Measurements from ENCODE around the gene SGPL1.

Gene SGPL1

DNA sequence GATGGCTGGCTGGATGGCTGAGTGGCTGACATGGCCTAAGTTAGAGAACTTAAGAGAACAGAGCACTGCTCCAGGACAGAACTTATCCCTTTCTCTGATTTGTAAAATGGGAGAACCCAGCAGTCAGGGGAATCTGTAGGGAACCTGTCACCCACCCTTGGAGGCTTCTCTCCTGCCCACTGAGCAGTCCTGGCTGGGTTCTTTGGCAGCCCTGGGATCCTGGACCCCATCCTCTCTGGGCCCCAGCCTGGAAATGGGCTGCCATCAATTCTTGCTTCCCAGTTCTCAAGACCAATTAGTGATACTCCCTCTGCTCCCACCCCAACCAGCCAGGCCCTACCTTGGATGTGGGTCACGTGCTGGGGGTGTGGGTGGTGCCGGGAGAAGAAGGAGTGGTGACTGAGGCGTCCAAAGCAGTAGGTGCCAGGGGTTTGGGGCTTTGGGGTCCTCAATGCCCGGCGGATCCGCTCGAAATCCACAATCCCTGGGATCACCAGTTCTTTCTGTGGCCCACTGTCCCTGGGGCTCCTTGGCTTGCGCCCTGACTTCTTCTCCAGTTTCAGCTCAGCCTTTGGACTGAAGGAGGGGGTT is 34.2 kb upstream of the SGPL1 start:
- 100% methylated on average over 1 of the region's 8 CpGs for WGBS (ENCODE audit: insufficient coverage)
- POLR2A ChIA-PET = no interaction called here
- CTCF ChIA-PET = interaction anchor here (1.0 to 1.9 kb wide), 6 partner anchors 13 to 232 kb away, joined by 3 to 11 read pairs (median 4); no protein-coding TSS in a partner anchor
- DNase-seq = no peak
- no peaks in the 10 kb centered on the region for H3K36me3 ChIP-seq (ENCODE audit: control insufficient read depth in 4 of 4, insufficient read depth in 4 of 4, low read length in 3 of 4)
- H3K27ac ChIP-seq (ENCODE audit: insufficient read depth in 1 of 2, low read depth in 1 of 2, low read length in 2 of 2, poor library complexity in 1 of 2, severe bottlenecking in 2 of 2) = no peak overlapping the region
- peaks cover 5 to 44% (median 37%) of the 10 kb centered on the region in 4 experiments for H3K4me1 ChIP-seq (ENCODE audit: control extremely low read depth in 1 of 4, control insufficient read depth in 4 of 4, insufficient read depth in 4 of 4, low read length in 3 of 4)
- H3K27me3 ChIP-seq (replicated peaks in 2 of 5; ENCODE audit: control insufficient read depth in 4 of 5, insufficient read depth in 5 of 5, low read length in 4 of 5) = no peaks in the 10 kb centered on the region
- no peaks in the 10 kb centered on the region for H3K9me3 ChIP-seq (ENCODE audit: control extremely low read depth in 1 of 5, control insufficient read depth in 4 of 5, insufficient read depth in 2 of 5, low read depth in 1 of 5, low read length in 4 of 5)
- H3K4me3 ChIP-seq (ENCODE audit: control insufficient read depth in 1 of 7, extremely low read depth in 1 of 7, insufficient read depth in 4 of 7, low read depth in 2 of 7, low read length in 6 of 7) = no peak overlapping the region

- Histone ChIP-seq H3K9me3 (ENCODE audit: control extremely low read depth in 1 of 5, control insufficient read depth in 4 of 5, insufficient read depth in 2 of 5, low read depth in 1 of 5, low read length in 4 of 5) (no peaks in the 10 kb centered on the region), H3K36me3 (ENCODE audit: control insufficient read depth in 4 of 4, insufficient read depth in 4 of 4, low read length in 3 of 4) (no peaks in the 10 kb centered on the region), H3K4me1 (ENCODE audit: control extremely low read depth in 1 of 4, control insufficient read depth in 4 of 4, insufficient read depth in 4 of 4, low read length in 3 of 4) (peaks cover 5 to 51% (median 43%) of the 10 kb centered on the region in 4 experiments), H3K27me3 (replicated peaks in 2 of 5; ENCODE audit: control insufficient read depth in 4 of 5, insufficient read depth in 5 of 5, low read length in 4 of 5) (no peaks in the 10 kb centered on the region), H3K4me3 (ENCODE audit: control insufficient read depth in 1 of 7, extremely low read depth in 1 of 7, insufficient read depth in 4 of 7, low read depth in 2 of 7, low read length in 6 of 7) (no peak overlapping the region), H3K27ac (ENCODE audit: insufficient read depth in 1 of 2, low read depth in 1 of 2, low read length in 2 of 2, poor library complexity in 1 of 2, severe bottlenecking in 2 of 2) (no peak overlapping the region)
- CTCF ChIA-PET = interaction anchor here (0.7 to 1.9 kb wide), 8 partner anchors 13 to 273 kb away, joined by 3 to 11 read pairs (median 3); no protein-coding TSS in a partner anchor
- WGBS (ENCODE audit: insufficient coverage) = no CpG with 5 or more reads among the region's 4 CpGs
- DNase-seq = no peak
- POLR2A ChIA-PET = no interaction called here
These were observed 33.5 kb upstream of the SGPL1 start for GRCh38 chr10:70782086-70782745.

DNA sequence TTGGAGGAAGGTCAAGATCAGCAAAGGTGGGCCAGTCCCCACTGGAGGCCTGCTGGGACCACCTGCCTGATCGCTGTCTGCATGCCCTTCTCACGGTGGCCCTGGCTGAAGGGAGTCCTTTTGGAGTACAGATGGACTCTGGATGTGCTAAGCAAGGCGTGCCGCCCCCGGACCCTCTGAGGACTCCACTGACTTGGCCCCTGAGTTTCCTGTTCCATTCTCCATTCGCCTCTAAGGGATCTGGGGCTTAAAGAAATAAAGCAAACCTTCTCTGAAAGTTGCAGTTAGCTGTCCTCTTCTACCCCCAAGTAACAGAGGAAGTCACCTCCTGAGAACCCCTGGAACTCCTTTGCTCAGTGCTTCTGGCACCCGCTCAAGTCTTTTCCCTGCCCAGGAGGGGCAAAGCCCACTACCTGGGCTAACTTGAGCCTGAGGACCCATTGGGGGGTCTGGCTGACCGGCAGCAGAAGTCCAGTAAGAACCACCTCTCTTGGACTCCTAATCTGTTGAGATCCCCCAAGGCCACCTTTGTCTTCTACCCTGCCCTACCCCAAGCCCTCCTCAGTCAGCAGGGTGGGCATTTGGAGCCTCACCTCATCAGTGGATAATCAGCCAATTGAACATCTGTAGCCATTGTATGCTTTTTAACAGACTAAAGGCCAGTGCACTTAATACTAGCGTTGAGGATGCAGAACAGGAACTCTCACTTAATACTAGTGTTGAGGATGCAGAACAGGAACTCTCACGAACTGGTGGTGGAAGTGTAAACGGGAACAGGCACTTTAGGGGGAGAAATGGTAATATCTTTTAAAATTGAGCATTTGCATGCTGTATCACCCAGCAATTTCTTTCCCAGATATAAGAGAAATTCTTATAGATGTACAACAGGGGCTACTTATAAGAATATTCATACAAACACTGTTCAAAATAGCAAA is 32.7 kb upstream of the SGPL1 start:
- no peak for DNase-seq
- Histone ChIP-seq H3K9me3 (ENCODE audit: control extremely low read depth in 1 of 5, control insufficient read depth in 4 of 5, insufficient read depth in 2 of 5, low read depth in 1 of 5, low read length in 4 of 5) (no peaks in the 10 kb centered on the region), H3K4me3 (ENCODE audit: control insufficient read depth in 1 of 7, extremely low read depth in 1 of 7, insufficient read depth in 4 of 7, low read depth in 2 of 7, low read length in 6 of 7) (no peak overlapping the region), H3K36me3 (ENCODE audit: control insufficient read depth in 4 of 4, insufficient read depth in 4 of 4, low read length in 3 of 4) (no peaks in the 10 kb centered on the region), H3K27me3 (replicated peaks in 2 of 5; ENCODE audit: control insufficient read depth in 4 of 5, insufficient read depth in 5 of 5, low read length in 4 of 5) (no peaks in the 10 kb centered on the region), H3K4me1 (ENCODE audit: control extremely low read depth in 1 of 4, control insufficient read depth in 4 of 4, insufficient read depth in 4 of 4, low read length in 3 of 4) (peaks cover 9 to 51% (median 43%) of the 10 kb centered on the region in 4 experiments), H3K27ac (ENCODE audit: insufficient read depth in 1 of 2, low read depth in 1 of 2, low read length in 2 of 2, poor library complexity in 1 of 2, severe bottlenecking in 2 of 2) (no peak overlapping the region)
- ChIA-PET POLR2A (no interaction called here), CTCF (interaction anchor here (0.7 to 1.9 kb wide), 7 partner anchors 14 to 274 kb away, joined by 3 to 11 read pairs (median 3); no protein-coding TSS in a partner anchor)
- 77% methylated on average over 8 of the region's 11 CpGs for WGBS (ENCODE audit: insufficient coverage)

DNA sequence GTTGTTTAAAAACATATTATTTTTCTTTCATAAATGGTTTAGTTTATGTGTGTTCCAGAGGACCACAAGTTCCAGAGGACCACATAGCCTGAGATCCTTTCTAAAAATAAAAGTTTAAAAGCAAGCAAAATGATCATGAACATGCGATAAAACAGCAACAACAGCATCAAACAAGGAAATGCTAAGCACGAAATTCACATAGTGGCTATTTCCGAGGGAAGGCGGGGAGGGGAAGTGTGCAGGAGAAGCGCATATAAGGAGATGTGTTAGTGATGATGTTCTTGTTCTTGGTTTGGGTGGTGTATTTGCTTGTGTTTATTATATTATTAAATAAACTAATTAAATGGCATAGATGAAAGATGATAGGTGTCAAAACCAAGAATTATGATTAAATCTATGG is 31.7 kb upstream of the SGPL1 start:
- no CpG with 5 or more reads among the region's 5 CpGs for WGBS (ENCODE audit: insufficient coverage)
- POLR2A ChIA-PET = no interaction called here

DNA sequence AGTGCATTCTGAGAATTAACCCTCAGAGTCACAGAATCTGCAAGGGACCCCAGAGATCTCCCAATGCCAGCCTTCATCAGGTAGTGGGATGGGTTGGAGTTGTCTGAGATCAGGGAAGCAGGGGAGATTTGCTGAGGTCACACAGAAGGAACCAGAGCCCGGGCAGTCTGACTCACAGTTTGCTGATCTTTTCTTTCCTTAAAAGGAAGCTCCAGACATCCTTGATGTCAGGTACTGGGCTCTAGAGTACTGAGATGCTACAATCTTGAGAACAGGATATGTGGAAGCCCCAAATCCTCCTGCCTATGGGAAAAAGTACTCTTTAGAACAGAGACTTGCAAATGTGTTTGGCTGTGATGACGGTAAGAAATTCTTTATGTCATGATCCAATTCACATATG is 31.3 kb upstream of the SGPL1 start:
- 50% methylated on average over 1 of the region's 2 CpGs for WGBS (ENCODE audit: insufficient coverage)
- H3K4me1 ChIP-seq (ENCODE audit: control extremely low read depth in 1 of 4, control insufficient read depth in 4 of 4, insufficient read depth in 4 of 4, low read length in 3 of 4) = peaks cover 9 to 51% (median 43%) of the 10 kb centered on the region in 4 experiments
- CTCF ChIA-PET = no interaction called here

More for the DNA sequence above, 31.7 kb upstream of the SGPL1 start:
- H3K27me3 ChIP-seq (replicated peaks in 2 of 5; ENCODE audit: control insufficient read depth in 4 of 5, insufficient read depth in 5 of 5, low read length in 4 of 5) = no peaks in the 10 kb centered on the region
- H3K4me1 ChIP-seq (ENCODE audit: control extremely low read depth in 1 of 4, control insufficient read depth in 4 of 4, insufficient read depth in 4 of 4, low read length in 3 of 4) = peaks cover 9 to 51% (median 43%) of the 10 kb centered on the region in 4 experiments
- peak in 2 of 3 donors; percentile 32 to 44 for DNase-seq
- H3K4me3 ChIP-seq (ENCODE audit: control insufficient read depth in 1 of 7, extremely low read depth in 1 of 7, insufficient read depth in 4 of 7, low read depth in 2 of 7, low read length in 6 of 7) = no peak overlapping the region
- CTCF ChIA-PET = no interaction called here
- no peaks in the 10 kb centered on the region for H3K36me3 ChIP-seq (ENCODE audit: control insufficient read depth in 4 of 4, insufficient read depth in 4 of 4, low read length in 3 of 4)
- no peaks in the 10 kb centered on the region for H3K9me3 ChIP-seq (ENCODE audit: control extremely low read depth in 1 of 5, control insufficient read depth in 4 of 5, insufficient read depth in 2 of 5, low read depth in 1 of 5, low read length in 4 of 5)
- H3K27ac ChIP-seq (ENCODE audit: insufficient read depth in 1 of 2, low read depth in 1 of 2, low read length in 2 of 2, poor library complexity in 1 of 2, severe bottlenecking in 2 of 2) = no peak overlapping the region

DNA sequence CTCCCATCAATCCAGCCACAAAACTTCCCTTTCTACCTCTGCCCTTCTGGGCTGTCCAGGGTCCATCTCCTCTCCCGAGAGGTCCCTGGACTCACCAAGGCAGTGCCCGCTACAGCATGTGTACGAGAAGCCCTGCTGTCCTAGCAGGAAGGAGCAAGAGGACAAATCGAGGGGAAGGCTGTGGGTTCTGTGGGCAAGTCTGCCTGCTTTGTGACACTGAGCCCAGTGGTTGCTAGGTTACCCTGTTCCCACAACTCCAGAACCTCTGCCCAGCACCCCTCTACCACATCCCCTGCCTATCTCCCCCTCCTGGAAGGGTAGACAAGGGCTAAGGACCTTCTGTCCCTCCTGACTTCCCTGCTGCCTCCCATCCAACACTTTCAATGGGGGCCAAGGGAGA is 30.6 kb upstream of the SGPL1 start, which contains the start of gene TBATA:
TSS of gene TBATA (minus strand) at position 188 of the 400 bp plus-strand sequence. CDS start 1,998 bp downstream, outside the sequence.
- peak; percentile 82 to 94 (median 93) for DNase-seq
- Histone ChIP-seq H3K9me3 (ENCODE audit: control extremely low read depth in 1 of 5, control insufficient read depth in 4 of 5, insufficient read depth in 2 of 5, low read depth in 1 of 5, low read length in 4 of 5) (no peaks in the 10 kb centered on the region), H3K4me1 (ENCODE audit: control extremely low read depth in 1 of 4, control insufficient read depth in 4 of 4, insufficient read depth in 4 of 4, low read length in 3 of 4) (peaks cover 9 to 51% (median 43%) of the 10 kb centered on the region in 4 experiments), H3K36me3 (ENCODE audit: control insufficient read depth in 4 of 4, insufficient read depth in 4 of 4, low read length in 3 of 4) (no peaks in the 10 kb centered on the region), H3K4me3 (ENCODE audit: control insufficient read depth in 1 of 7, extremely low read depth in 1 of 7, insufficient read depth in 4 of 7, low read depth in 2 of 7, low read length in 6 of 7) (peak within 1 kb of the TSS in 3 of 7 experiments; percentile 30 to 50 (median 41)), H3K27ac (ENCODE audit: insufficient read depth in 1 of 2, low read depth in 1 of 2, low read length in 2 of 2, poor library complexity in 1 of 2, severe bottlenecking in 2 of 2) (peak within 1 kb of the TSS in 1 of 2 experiments; percentile 39), H3K27me3 (replicated peaks in 2 of 5; ENCODE audit: control insufficient read depth in 4 of 5, insufficient read depth in 5 of 5, low read length in 4 of 5) (no peaks in the 10 kb centered on the region)
- POLR2A ChIA-PET = no interaction called here
- CTCF ChIA-PET = no interaction called here
- 0% methylated on average over 4 of the region's 4 CpGs for WGBS (ENCODE audit: insufficient coverage)

More for the DNA sequence above, 31.3 kb upstream of the SGPL1 start:
- DNase-seq = peak in 2 of 3 donors; percentile 35 to 41
- no peak overlapping the region for H3K4me3 ChIP-seq (ENCODE audit: control insufficient read depth in 1 of 7, extremely low read depth in 1 of 7, insufficient read depth in 4 of 7, low read depth in 2 of 7, low read length in 6 of 7)
- H3K27ac ChIP-seq (ENCODE audit: insufficient read depth in 1 of 2, low read depth in 1 of 2, low read length in 2 of 2, poor library complexity in 1 of 2, severe bottlenecking in 2 of 2) = no peak overlapping the region
- no peaks in the 10 kb centered on the region for H3K36me3 ChIP-seq (ENCODE audit: control insufficient read depth in 4 of 4, insufficient read depth in 4 of 4, low read length in 3 of 4)
- no peaks in the 10 kb centered on the region for H3K9me3 ChIP-seq (ENCODE audit: control extremely low read depth in 1 of 5, control insufficient read depth in 4 of 5, insufficient read depth in 2 of 5, low read depth in 1 of 5, low read length in 4 of 5)
- POLR2A ChIA-PET = no interaction called here
- no peaks in the 10 kb centered on the region for H3K27me3 ChIP-seq (replicated peaks in 2 of 5; ENCODE audit: control insufficient read depth in 4 of 5, insufficient read depth in 5 of 5, low read length in 4 of 5)

All from common myeloid progenitor, CD34-positive (primary cell).